K562 (cell line): ENCODE results near the gene NKG7. TPM values are rescaled to one million over a fixed set of nuclear protein-coding genes. Genes with fewer than 3 reads are reported as not detected.

Source experiments
- ASH1L ChIP-seq: fragments of 450-650 bp; IDR thresholded peaks from 2 replicates; pipeline ENCODE4 v1.6.1; 2018; ENCODE audit warnings: borderline replicate concordance, mild to moderate bottlenecking, low read depth; ENCODE audit not compliant: partially characterized antibody
- ATF7 ChIP-seq: fragments of 450-650 bp; IDR thresholded peaks from 2 replicates; pipeline ENCODE4 v1.7.1; 2014; ENCODE audit warnings: mild to moderate bottlenecking, moderate library complexity
- C11orf30 ChIP-seq: fragments of 450-650 bp; IDR thresholded peaks from 2 replicates; pipeline ENCODE4 v1.6.1; 2016; ENCODE audit warnings: low read depth, mild to moderate bottlenecking
- CBX2 ChIP-seq: fragments of 200-600 bp; sonication (generic); IDR thresholded peaks from one replicate; pipeline ENCODE4 v1.6.1; 2012; ENCODE audit warnings: mild to moderate bottlenecking, low read length, inconsistent platforms; ENCODE audit not compliant: insufficient read depth, poor library complexity, severe bottlenecking
- E2F3 ChIP-seq: fragments of 250-450 bp; sonication (Bioruptor Pico); IDR thresholded peaks from 2 replicates; pipeline ENCODE4 v1.4.0; 2020; ENCODE audit warnings: mild to moderate bottlenecking
- FOXK2 ChIP-seq, 2 experiments: fragments of 450-650 bp; IDR thresholded peaks in 1 of 2; conservative IDR thresholded peaks in 1 of 2; 2 replicates each; pipeline ENCODE4 v1.6.1; 2016; ENCODE audit warnings: low read depth in 2 of 2, mild to moderate bottlenecking in 1 of 2
- HCFC1 ChIP-seq: IDR thresholded peaks from 2 replicates; pipeline ENCODE4 v1.6.1; 2012; ENCODE audit warnings: low read depth, low read length, improper control_type of control experiment
- JUND ChIP-seq, 2 experiments: IDR thresholded peaks; 2 replicates in 1 of 2; 3 replicates in 1 of 2; pipeline ENCODE4 v1.6.1; 2011; ENCODE audit warnings: borderline replicate concordance in 2 of 2, low read depth in 2 of 2, low read length in 2 of 2, improper control_type of control experiment in 1 of 2, missing biosample characterization in 1 of 2, missing genetic modification characterization in 1 of 2, missing genetic modification reagents in 1 of 2
- MBD2 ChIP-seq: sonication (generic); IDR thresholded peaks from 2 replicates; pipeline ENCODE4 v1.6.1; 2016; ENCODE audit warnings: low read depth, borderline replicate concordance
- MCM3 ChIP-seq: fragments of 450-650 bp; IDR thresholded peaks from 2 replicates; pipeline ENCODE4 v1.6.1; 2016
- MIER1 ChIP-seq: fragments of 450-650 bp; IDR thresholded peaks from 2 replicates; pipeline ENCODE4 v1.6.1; 2016; ENCODE audit warnings: antibody characterized with exemption, mild to moderate bottlenecking, low read depth
- MTA1 ChIP-seq: fragments of 450-650 bp; IDR thresholded peaks from 2 replicates; pipeline ENCODE4 v1.6.1; 2017; ENCODE audit warnings: borderline replicate concordance
- MYC ChIP-seq, 2 experiments: fragments of 250-450 bp in 1 of 2; sonication (Bioruptor Pico) in 1 of 2; IDR thresholded peaks; 2 replicates each; pipeline versions ENCODE4 v1.5.1 to v1.6.1; 2012 to 2021; ENCODE audit warnings: low read depth in 2 of 2, borderline replicate concordance in 1 of 2, improper control_type of control experiment in 1 of 2, low read length in 1 of 2, mild to moderate bottlenecking in 1 of 2, moderate library complexity in 1 of 2
- NCOA2 ChIP-seq, 2 experiments: fragments of 450-650 bp; IDR thresholded peaks; 2 replicates each; pipeline ENCODE4 v1.6.1; 2018; ENCODE audit warnings: mild to moderate bottlenecking in 2 of 2, moderate library complexity in 1 of 2; ENCODE audit not compliant: partially characterized antibody in 2 of 2
- NEUROD1 ChIP-seq: fragments of 150-350 bp; IDR thresholded peaks from 2 replicates; pipeline ENCODE4 v1.6.1; 2014; ENCODE audit warnings: borderline replicate concordance, low read length, low read depth; ENCODE audit not compliant: partially characterized antibody
- NUFIP1 ChIP-seq: fragments of 450-650 bp; IDR thresholded peaks from 2 replicates; pipeline ENCODE4 v1.6.1; 2018; ENCODE audit not compliant: partially characterized antibody
- PHF8 ChIP-seq: fragments of 200-600 bp; sonication (generic); IDR thresholded peaks from 2 replicates; pipeline ENCODE4 v1.6.1; 2012; ENCODE audit warnings: mixed run types, mild to moderate bottlenecking, inconsistent platforms, low read length, moderate library complexity, borderline replicate concordance
- POLR2B ChIP-seq: fragments of 450-650 bp; IDR thresholded peaks from 2 replicates; pipeline ENCODE4 v1.6.1; 2018; ENCODE audit warnings: low read depth; ENCODE audit not compliant: partially characterized antibody
- SAP30 ChIP-seq: fragments of 200-600 bp; sonication (generic); IDR thresholded peaks from 2 replicates; pipeline ENCODE4 v1.6.1; 2012; ENCODE audit warnings: borderline replicate concordance, low read depth, mild to moderate bottlenecking, moderate library complexity, low read length, control low read depth, inconsistent platforms; ENCODE audit not compliant: insufficient read depth, poor library complexity, severe bottlenecking
- TCF3 ChIP-seq: sonication (generic); formaldehyde crosslinking; IDR thresholded peaks from 2 replicates; pipeline ENCODE4 v1.4.0; 2020; ENCODE audit warnings: mild to moderate bottlenecking, missing genetic modification reagents
- TOE1 ChIP-seq, 2 experiments: fragments of 450-650 bp in 1 of 2; sonication (generic) in 1 of 2; formaldehyde crosslinking in 1 of 2; IDR thresholded peaks; 2 replicates each; pipeline versions ENCODE4 v1.7.1 to v1.8.0; 2016 to 2022; ENCODE audit warnings: borderline replicate concordance in 2 of 2, mild to moderate bottlenecking in 2 of 2, antibody characterized with exemption in 1 of 2, inconsistent platforms in 1 of 2, low read depth in 1 of 2, missing genetic modification reagents in 1 of 2, moderate library complexity in 1 of 2
- ZNF124 ChIP-seq: sonication (generic); formaldehyde crosslinking; IDR thresholded peaks from 2 replicates; pipeline ENCODE4 v1.8.1; 2022; ENCODE audit warnings: missing genetic modification reagents
- ZNF134 ChIP-seq: fragments of 250-450 bp; sonication (Bioruptor Pico); conservative IDR thresholded peaks from 2 replicates; pipeline ENCODE4 v1.4.0; 2020
- ZNF431 ChIP-seq: sonication (generic); formaldehyde crosslinking; IDR thresholded peaks from 2 replicates; pipeline ENCODE4 v1.8.0; 2022; ENCODE audit warnings: mild to moderate bottlenecking, missing genetic modification reagents
- ZZZ3 ChIP-seq: fragments of 450-650 bp; IDR thresholded peaks from 2 replicates; pipeline ENCODE4 v1.6.1; 2016; ENCODE audit warnings: antibody characterized with exemption, mild to moderate bottlenecking, moderate library complexity
- polyA plus RNA-seq, 8 experiments: library from polyadenylated mRNA; depleted of rRNA in 4 of 8; stranded (reverse) in 5 of 8; unstranded in 3 of 8; fragments of >200 nt; fragmentation: Nextera tagmentation in 2 of 8; fragmentation: Illumina TruSeq in 1 of 8; extraction: Ambion mirVana in 2 of 8; extraction: Trizol in 1 of 8; gene quantifications; 2 replicates each; pipeline versions ENCODE4 v1.2.1 to v1.2.3, GENCODE V29; 2011 to 2014; ENCODE audit warnings: inconsistent platforms in 1 of 8, missing spikeins in 1 of 8
- total RNA-seq, 7 experiments: library from RNA; depleted of rRNA in 6 of 7; stranded (reverse); fragments of >200 nt in 6 of 7; fragmentation: Illumina TruSeq in 2 of 7; extraction: Trizol in 2 of 7; gene quantifications; 2 replicates each; pipeline versions ENCODE4 v1.2.1 to v1.2.3, GENCODE V29; 2011 to 2021; ENCODE audit warnings: low replicate concordance in 1 of 7
- TF ChIP-seq, protein P1 (sequence below): fragments of 450-650 bp; IDR thresholded peaks from 2 replicates; pipeline ENCODE4 v1.6.1; 2017; ENCODE audit warnings: antibody characterized with exemption

NKG7 gene
- total and polyA plus RNA-seq, 9 of the 15 experiments (the other 6 are each of a cell fraction or from before 2014, with no cell fraction given), result 0.30 to 0.70 (median 0.51) TPM; not detected in 2

DNA sequence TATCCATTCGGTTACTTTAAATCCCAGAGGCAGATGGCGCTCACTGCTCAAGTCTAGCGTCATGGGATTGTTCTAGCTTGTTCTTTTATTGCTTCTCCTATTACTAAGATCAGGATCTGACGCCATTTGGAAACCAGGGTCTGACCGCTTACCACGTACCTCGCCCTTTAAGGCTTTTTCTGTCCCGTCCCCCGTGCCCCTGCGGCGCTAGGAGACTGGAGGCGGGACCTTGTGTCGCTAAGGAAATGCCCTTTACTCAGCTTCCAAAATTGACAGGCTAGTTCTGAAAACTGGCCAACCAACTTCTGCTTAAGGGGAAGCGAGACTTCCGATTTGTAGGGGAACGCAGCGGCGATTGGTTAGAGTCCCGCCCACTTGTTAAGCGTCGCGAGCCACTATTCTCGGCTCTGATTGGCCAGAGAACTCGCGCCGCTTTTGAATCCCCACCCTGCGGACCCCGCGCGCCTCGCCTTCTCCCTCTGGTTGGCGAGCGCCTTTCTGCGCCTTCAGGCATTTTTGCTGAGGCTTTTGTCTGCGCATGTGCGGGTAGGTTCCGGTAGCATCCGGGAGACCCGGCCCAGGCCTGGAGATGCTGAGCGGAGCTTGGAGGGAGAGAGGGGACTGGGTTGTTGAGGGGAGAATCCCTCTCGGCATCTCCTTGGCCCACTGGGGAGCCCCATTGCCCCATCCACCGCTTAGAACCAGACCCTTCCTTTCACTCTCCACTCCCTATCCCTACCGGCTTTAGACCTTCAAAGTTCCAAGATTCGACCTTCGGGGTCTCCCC lies 21.8 kb upstream of the NKG7 start (continued):
- no peak for TF ChIP-seq TCF3 (CRISPR knock-in tag)
- TF ChIP-seq MIER1, result no peak
- no peak for TF ChIP-seq ZNF134 (CRISPR knock-in tag)
- no peak for TF ChIP-seq CBX2
- peak; percentile 73; the same call in 1 of the 2 replicates for TF ChIP-seq MYC (IDR thresholded peaks at IDR 0.05; ENCODE audit: low read depth, low read length)
- TF ChIP-seq MYC (CRISPR knock-in tag; IDR thresholded peaks at IDR 0.05; ENCODE audit: borderline replicate concordance, low read depth), result no peak
- TF ChIP-seq NCOA2 (IDR thresholded peaks at IDR 0.05; ENCODE audit: partially characterized antibody in 2 of 2), result no peak
- 0 out of 2 replicates have a peak, but pooled peaks have one; percentile 36 for TF ChIP-seq HCFC1
- no peak for TF ChIP-seq NUFIP1
- no peak for TF ChIP-seq MCM3
- TF ChIP-seq ASH1L, result peak; percentile 90
- TF ChIP-seq ZNF431 (CRISPR knock-in tag), result no peak
- TF ChIP-seq, protein P1, sequence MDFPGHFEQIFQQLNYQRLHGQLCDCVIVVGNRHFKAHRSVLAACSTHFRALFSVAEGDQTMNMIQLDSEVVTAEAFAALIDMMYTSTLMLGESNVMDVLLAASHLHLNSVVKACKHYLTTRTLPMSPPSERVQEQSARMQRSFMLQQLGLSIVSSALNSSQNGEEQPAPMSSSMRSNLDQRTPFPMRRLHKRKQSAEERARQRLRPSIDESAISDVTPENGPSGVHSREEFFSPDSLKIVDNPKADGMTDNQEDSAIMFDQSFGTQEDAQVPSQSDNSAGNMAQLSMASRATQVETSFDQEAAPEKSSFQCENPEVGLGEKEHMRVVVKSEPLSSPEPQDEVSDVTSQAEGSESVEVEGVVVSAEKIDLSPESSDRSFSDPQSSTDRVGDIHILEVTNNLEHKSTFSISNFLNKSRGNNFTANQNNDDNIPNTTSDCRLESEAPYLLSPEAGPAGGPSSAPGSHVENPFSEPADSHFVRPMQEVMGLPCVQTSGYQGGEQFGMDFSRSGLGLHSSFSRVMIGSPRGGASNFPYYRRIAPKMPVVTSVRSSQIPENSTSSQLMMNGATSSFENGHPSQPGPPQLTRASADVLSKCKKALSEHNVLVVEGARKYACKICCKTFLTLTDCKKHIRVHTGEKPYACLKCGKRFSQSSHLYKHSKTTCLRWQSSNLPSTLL, result no peak
- TF ChIP-seq POLR2B, result peak; percentile 73
- peak; percentile 88 for TF ChIP-seq SAP30
- peak; percentile 81 for TF ChIP-seq NEUROD1
- no peak for TF ChIP-seq TOE1 (IDR thresholded peaks at IDR 0.05; ENCODE audit: borderline replicate concordance)
- TF ChIP-seq TOE1 (CRISPR knock-in tag; IDR thresholded peaks at IDR 0.05; ENCODE audit: borderline replicate concordance, low read depth), result no peak
- TF ChIP-seq ZNF124 (CRISPR knock-in tag), result no peak
- TF ChIP-seq ATF7, result peak; percentile 70
- peak; percentile 82; the same call in 1 of the 2 replicates for TF ChIP-seq C11orf30
- peak; percentile 89 for TF ChIP-seq MBD2
- TF ChIP-seq MTA1, result no peak; the same call in 1 of the 2 replicates
- no peak for TF ChIP-seq ZZZ3
- TF ChIP-seq PHF8, result peak; percentile 51; the same call in 1 of the 2 replicates
- TF ChIP-seq JUND (IDR thresholded peaks at IDR 0.05; ENCODE audit: borderline replicate concordance, low read depth, low read length), result peak; percentile 32
- peak; percentile 9; the same call in 1 of the 3 replicates for TF ChIP-seq JUND (tag; IDR thresholded peaks at IDR 0.05; ENCODE audit: borderline replicate concordance, low read depth, low read length)
- TF ChIP-seq FOXK2 (conservative IDR thresholded peaks at IDR 0.05 in 1 of 2, IDR thresholded peaks at IDR 0.05 in 1 of 2; ENCODE audit: low read depth in 2 of 2), result peak in 1 of 2 experiments; percentile 39; a peak in 1 of 4 replicates
- peak; percentile 46; the same call in 1 of the 2 replicates for TF ChIP-seq E2F3 (CRISPR knock-in tag)
